Neural crest cell (in vitro differentiated cells): ENCODE measurements around the gene USP15. TPM values are rescaled to one million over a fixed set of nuclear protein-coding genes. Genes with fewer than 3 reads are reported as not detected.

Source experiments
- DNase-seq: peaks from one replicate; pipeline ENCODE4 v3.0.0; 2021; ENCODE audit warnings: low read depth, mixed read lengths, low spot score
- H3K27ac Mint-ChIP-seq: one replicate; pipeline ENCODE4 v1.8.0; 2021; ENCODE audit warnings: mild to moderate bottlenecking, mixed read lengths; ENCODE audit not compliant: unreplicated experiment
- H3K27me3 Mint-ChIP-seq: 2 replicates; pipeline ENCODE4 v1.8.0; 2021; ENCODE audit warnings: low read depth, mild to moderate bottlenecking, mixed read lengths
- H3K36me3 Mint-ChIP-seq: 2 replicates; pipeline ENCODE4 v1.8.0; 2021; ENCODE audit warnings: low read depth, mild to moderate bottlenecking, mixed read lengths
- H3K4me1 Mint-ChIP-seq: 2 replicates; pipeline ENCODE4 v1.8.0; 2021; ENCODE audit warnings: mixed read lengths
- H3K4me3 Mint-ChIP-seq: one replicate; pipeline ENCODE4 v1.8.0; 2021; ENCODE audit warnings: mild to moderate bottlenecking, mixed read lengths
- H3K9me3 Mint-ChIP-seq: 2 replicates; pipeline ENCODE4 v1.8.0; 2021; ENCODE audit warnings: mixed read lengths
- CTCF ChIP-seq: fragments of 200-600 bp; sonication (generic); conservative IDR thresholded peaks from 2 replicates; pipeline ENCODE4 v1.5.0; 2021; ENCODE audit warnings: antibody characterized with exemption, mild to moderate bottlenecking
- long read RNA-seq: library from polyadenylated mRNA; unstranded; transcript quantifications from one replicate; pipeline ENCODE4 v2.0.0, GENCODE V29; 2020
- total RNA-seq: library from RNA; stranded (reverse); gene quantifications from 2 replicates; pipeline ENCODE4 v1.2.1, GENCODE V29; 2021

The USP15 gene
- total RNA-seq, result 37.5 and 39.6 TPM in 2 replicates
- long read RNA-seq, full-length matches to known transcripts, result 30 of 57 reads
- long read RNA-seq, partial matches to known transcripts, result 19 of 57 reads
- long read RNA-seq, other reads (novel, unspliced or antisense), result 8 of 57 reads

- H3K27me3 Mint-ChIP-seq, result no peaks in the 10 kb centered on the region
- H3K27ac Mint-ChIP-seq, result peak within 1 kb of the TSS; percentile 100
- peak; percentile 80 for TF ChIP-seq CTCF
These were observed at the start of gene USP15 for GRCh38 chr12:62259993-62260732. Gene USP15 (plus strand): TSS chr12:62260404. CDS start chr12:62260415, 11 bp downstream.

GRCh38 chr12:62210422-62210821 lies 49.8 kb upstream of the USP15 start:
- peak; percentile 85 for TF ChIP-seq CTCF
- H3K4me3 Mint-ChIP-seq, result no peak overlapping the region
- H3K27ac Mint-ChIP-seq, result no peak overlapping the region
- peaks cover 3% of the 10 kb centered on the region for H3K9me3 Mint-ChIP-seq
- peak; percentile 40 for DNase-seq
- H3K27me3 Mint-ChIP-seq, result no peaks in the 10 kb centered on the region
- H3K36me3 Mint-ChIP-seq, result peaks cover 3% of the 10 kb centered on the region
- H3K4me1 Mint-ChIP-seq, result no peaks in the 10 kb centered on the region

More at GRCh38 chr12:62259993-62260732, at the start of gene USP15:
- Mint-ChIP-seq H3K4me3 (peak within 1 kb of the TSS; percentile 99), H3K36me3 (no peaks in the 10 kb centered on the region), H3K9me3 (no peaks in the 10 kb centered on the region), H3K4me1 (peaks cover 19% of the 10 kb centered on the region)
- DNase-seq, result peak; percentile 98

- no peaks in the 10 kb centered on the region for H3K36me3 Mint-ChIP-seq
- H3K9me3 Mint-ChIP-seq, result no peaks in the 10 kb centered on the region
- no peak for DNase-seq
- H3K27ac Mint-ChIP-seq, result no peak overlapping the region
- no peak for TF ChIP-seq CTCF
- H3K4me1 Mint-ChIP-seq, result no peaks in the 10 kb centered on the region
- H3K4me3 Mint-ChIP-seq, result no peak overlapping the region
- H3K27me3 Mint-ChIP-seq, result no peaks in the 10 kb centered on the region
These were observed 48.7 kb upstream of the USP15 start for GRCh38 chr12:62211510-62211909.

- no peak overlapping the region for H3K4me3 Mint-ChIP-seq
- no peak for TF ChIP-seq CTCF
- H3K36me3 Mint-ChIP-seq, result no peaks in the 10 kb centered on the region
- no peak for DNase-seq
- H3K27me3 Mint-ChIP-seq, result no peaks in the 10 kb centered on the region
- no peaks in the 10 kb centered on the region for H3K4me1 Mint-ChIP-seq
- no peaks in the 10 kb centered on the region for H3K9me3 Mint-ChIP-seq
- H3K27ac Mint-ChIP-seq, result no peak overlapping the region
These were observed 45.4 kb upstream of the USP15 start for GRCh38 chr12:62214846-62215245.

GRCh38 chr12:62215506-62215905 lies 44.7 kb upstream of the USP15 start:
- no peaks in the 10 kb centered on the region for H3K36me3 Mint-ChIP-seq
- H3K27me3 Mint-ChIP-seq, result no peaks in the 10 kb centered on the region
- TF ChIP-seq CTCF, result no peak
- H3K9me3 Mint-ChIP-seq, result peaks cover 1% of the 10 kb centered on the region
- H3K4me1 Mint-ChIP-seq, result no peaks in the 10 kb centered on the region
- no peak overlapping the region for H3K27ac Mint-ChIP-seq
- DNase-seq, result no peak
- H3K4me3 Mint-ChIP-seq, result no peak overlapping the region
